NCI-H2227 treated with DMSO at 0.1 percent for 48 hours (cell line): Measurements from ENCODE around the gene DUSP12.
"Not testable (repeated sequence)": the region's sequence is repeated elsewhere in the genome, so short reads cannot be mapped to it uniquely, and the experiment has no call there.

ENCODE experiments used
- DNase-seq: peaks from one replicate; lab custom pipeline; 2025; lab: John Stamatoyannopoulos, UW

Gene DUSP12

DNA sequence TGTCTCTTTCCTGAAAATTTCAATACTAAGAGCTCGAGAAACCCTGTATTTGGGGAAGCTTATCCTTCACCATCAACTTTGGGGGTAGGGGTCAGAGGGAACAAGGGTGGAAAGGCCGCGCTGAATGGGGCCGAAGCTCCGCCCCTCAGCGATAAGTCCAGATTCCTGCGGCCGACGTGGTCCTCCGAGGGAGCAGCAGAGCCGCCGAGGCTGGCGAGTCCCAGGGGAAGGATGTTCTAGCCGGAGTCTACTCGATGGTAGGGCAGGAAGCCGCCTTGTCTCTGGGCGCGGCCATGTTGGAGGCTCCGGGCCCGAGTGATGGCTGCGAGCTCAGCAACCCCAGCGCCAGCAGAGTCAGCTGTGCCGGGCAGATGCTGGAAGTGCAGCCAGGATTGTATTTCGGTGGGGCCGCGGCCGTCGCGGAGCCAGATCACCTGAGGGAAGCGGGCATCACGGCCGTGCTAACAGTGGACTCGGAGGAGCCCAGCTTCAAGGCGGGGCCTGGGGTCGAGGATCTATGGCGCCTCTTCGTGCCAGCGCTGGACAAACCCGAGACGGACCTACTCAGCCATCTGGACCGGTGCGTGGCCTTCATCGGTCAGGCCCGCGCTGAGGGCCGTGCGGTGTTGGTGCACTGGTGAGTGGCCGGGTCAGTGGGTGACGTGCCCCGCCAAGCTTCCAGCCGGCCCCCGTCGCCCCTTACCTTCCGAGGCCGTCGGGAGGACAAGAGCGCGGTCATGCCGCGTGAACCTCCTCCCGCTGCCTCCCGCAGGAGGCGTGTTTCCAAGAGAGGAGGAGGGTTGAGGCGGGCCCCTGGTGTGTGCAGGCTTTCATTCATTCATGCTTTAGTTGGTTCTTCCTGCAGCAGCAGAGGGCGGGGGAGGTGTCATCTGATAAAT lies at the start of gene DUSP12:
Gene DUSP12, plus strand, starts transcription at position 278 of the 899 bp plus-strand sequence. Its CDS starts 16 bp downstream, at position 294.
- DNase-seq, result peak; percentile 94

DNA sequence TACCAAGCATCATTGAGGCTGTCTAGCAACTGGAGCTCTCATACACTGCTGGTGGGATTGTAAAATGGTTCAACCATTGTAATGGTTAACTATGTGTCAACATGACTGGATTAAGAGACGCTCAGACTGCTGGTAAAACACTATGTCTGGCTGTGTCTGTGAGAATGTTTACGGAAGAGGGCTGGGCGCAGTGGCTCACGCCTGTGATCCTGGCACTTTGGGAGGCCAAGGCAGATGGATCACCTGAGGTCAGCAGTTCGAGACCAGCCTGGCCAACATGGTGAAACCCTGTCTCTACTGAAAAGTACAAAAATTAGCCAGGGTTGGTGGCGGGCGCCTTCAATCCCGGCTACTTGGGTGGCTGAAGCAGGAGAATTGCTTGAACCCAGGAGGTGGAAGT lies 47.3 kb upstream of the DUSP12 start:
- no peak for DNase-seq

DNA sequence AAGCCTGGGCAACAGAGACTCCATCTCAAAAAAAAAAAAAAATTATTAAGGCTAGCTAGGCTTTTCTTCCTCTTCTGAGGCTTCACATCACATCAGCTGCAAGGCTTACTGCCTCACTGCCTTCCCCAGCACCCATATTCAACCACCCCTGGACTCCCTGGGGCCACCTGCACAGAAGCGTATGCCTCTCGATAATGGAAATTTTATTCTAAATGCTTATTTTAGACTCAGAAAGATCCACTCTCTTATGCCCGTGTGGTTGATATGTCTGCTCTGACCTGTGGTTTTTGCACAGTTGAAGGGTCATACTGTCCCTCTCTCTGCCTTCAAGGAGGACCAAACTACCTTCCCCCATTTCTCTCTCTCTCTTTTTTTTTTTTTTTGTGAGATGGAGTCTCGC lies 44.0 kb upstream of the DUSP12 start:
- DNase-seq, result no peak

DNA sequence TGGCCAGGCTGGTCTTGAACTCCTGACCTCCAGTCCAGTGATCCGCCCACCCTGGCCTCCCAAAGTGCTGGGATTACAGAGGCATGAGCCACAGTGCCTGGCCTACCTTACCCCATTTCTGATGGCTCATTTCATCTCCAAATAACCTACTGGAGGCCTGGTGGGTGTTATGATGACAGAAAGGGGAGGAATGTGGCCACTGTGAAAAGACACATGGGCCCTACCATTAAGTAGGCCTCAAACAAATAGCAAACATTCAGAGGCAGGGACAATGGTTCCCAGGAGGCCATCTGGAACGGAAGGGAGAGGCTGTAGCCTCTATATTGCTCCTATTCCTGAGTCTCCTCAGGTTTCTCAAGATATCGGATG lies 43.5 kb upstream of the DUSP12 start:
- DNase-seq, result no peak

GRCh38 chr1:161706482-161707347 lies 42.9 kb upstream of the DUSP12 start, which contains the start of gene FCRLA:
TSS of gene FCRLA (plus strand) at chr1:161707229. CDS start at chr1:161707265, 36 bp downstream.
- DNase-seq, result no peak

- DNase-seq, result no peak
Measured at GRCh38 chr1:161707503-161707902, 42.1 kb upstream of the DUSP12 start.

DNA sequence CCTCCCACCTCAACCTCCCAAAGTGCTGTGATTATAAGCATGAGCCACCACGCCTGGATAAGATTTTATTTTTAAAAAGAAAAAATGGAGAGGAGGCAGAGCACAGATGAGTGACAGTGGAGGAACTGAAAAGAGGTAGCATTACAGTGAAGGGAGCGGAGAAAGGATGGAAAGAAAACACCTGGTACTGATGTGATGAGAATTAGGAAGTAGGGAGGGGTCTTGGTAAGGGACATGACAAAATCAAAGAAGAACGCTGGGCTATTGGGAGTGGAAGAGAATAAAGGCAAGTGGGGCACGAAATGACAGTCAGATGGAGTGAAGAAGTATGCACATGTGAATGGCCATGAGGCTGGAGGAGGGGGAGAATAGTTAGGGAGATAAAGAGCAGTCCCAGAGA lies 40.2 kb upstream of the DUSP12 start:
- no peak for DNase-seq

- DNase-seq, result no peak
Measured at GRCh38 chr1:161710560-161710959, 39.0 kb upstream of the DUSP12 start.

DNA sequence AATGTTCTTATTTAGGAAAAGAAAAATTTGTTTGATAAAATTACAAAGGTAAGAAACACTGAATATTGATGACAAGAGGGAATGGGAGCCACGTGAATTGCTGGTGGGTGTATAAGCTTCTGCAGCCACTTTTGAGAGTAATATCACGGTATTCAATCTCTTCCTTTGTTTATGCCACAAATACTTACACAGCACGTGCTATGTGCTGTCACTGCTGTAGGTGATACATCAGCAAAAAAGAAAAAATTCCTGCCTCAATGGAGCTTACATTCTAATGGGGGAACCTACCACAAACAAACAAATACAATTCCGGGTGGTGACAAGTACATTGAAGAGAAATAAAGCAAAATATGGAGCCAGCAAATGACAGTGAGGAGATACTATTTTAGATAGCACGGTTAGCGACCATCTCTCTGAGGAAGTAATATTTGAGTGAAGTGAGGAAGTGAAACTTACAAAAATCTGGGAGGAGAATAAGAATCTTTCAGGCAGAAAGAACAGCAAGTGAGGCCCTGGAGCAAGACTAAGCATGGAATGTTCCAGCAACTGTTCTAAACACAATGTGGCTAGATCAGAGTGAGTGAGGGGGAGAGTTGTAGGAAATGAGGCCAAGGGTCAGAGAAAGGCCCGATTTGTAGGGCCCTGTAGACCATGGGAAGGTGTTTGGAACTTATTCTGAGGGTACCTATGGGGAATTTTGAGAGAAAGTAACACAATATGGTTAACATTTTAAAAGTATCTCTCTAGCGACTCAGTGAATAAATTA lies 30.8 kb upstream of the DUSP12 start:
- no peak for DNase-seq

GRCh38 chr1:161719325-161719611 lies 30.3 kb upstream of the DUSP12 start:
- DNase-seq, result no peak

- DNase-seq, result no peak
Measured at GRCh38 chr1:161720422-161720821, 29.2 kb upstream of the DUSP12 start.

DNA sequence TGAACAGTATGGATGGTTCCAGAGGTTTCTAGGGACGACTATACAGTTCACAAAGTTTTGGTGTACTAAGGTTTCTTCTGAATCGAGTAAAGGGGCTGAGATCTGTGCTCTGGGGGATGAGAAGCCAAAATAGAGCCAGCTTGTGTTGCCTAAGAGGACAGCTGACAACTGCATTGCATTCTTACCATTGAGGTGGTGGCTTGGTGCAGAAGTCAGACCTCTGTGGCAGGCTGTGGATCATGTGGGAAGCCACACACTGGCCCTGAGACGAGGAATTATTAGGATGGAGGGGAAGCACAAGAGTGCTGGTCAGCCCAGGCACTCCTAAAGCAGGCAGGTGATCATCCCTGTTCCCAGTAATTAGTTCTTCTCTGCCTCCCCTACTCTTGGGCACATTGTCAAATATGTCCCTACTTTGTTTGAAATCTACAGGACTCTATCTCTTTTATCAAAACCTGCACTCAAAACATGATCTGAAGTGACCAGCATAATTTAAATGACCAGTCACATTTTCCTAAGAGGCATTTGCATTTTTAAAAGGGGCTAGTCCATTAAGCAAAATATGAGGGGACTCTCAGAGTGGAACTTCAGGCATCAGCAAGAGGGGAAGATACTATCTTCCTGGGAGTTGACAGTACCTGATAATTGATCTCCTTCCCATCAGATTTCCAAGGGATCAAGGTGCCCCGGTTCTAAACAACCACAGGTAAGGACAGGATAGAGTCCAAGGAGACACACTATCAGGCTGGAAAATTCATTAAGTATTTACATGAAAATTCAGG lies 28.4 kb upstream of the DUSP12 start, which contains the start of gene FCRLB:
Gene FCRLB, plus strand, starts transcription at position 589 of the 782 bp plus-strand sequence. CDS start 1,129 bp downstream, outside the sequence.
- no peak for DNase-seq

DNA sequence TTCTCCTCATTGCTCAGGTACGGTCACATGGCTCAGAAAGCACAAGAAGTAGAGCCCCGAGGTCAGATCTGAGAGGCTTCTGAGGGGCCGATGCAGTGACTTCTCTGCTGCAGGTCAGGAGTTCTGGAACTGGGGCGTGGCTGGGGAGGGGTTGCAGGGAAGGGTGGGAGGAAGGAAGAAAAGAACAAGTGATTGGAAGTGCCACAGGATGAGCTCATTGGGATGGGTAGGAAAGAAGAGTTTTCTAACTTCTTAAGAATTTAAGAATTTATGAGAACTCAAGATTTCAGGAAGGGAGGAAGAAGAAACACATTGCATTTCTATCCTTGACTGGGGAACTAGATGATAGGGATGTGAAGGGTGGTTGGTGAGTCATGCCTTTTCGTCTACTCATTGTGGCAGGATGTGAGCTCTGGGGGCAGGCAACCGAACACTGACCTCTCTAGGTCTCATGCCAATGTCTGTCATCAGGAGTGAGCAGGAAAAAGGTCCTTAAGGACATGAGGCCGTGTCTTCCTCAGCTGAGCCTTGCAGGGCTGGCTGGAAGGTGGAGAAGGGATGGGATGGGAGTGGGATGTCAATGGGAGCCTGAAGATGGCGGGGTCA lies 27.7 kb upstream of the DUSP12 start:
- DNase-seq, result no peak

DNA sequence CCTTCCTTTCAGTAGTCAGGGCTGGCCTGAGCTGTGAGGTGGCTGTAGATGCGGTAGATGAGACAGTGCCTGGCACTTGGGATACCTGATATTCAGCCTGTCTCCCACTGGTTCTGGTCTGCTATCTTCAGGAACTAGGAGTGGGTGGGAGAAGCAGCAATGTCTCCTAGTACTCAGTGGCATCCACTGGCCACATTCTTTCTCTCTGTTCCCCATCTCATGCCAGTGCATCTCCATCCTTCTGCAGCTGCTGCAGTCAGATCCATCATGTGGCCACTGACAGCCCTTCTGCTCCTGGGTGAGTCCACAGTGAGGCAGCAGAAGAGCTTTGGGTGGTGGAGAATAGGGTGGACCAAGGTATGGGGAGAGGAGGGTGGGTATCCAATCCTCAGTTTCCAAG lies 27.2 kb upstream of the DUSP12 start:
- no peak for DNase-seq

GRCh38 chr1:161723459-161724141 lies 26.0 kb upstream of the DUSP12 start:
- no peak for DNase-seq

GRCh38 chr1:161725258-161725907 lies 24.2 kb upstream of the DUSP12 start:
- DNase-seq, result not testable (repeated sequence)

DNA sequence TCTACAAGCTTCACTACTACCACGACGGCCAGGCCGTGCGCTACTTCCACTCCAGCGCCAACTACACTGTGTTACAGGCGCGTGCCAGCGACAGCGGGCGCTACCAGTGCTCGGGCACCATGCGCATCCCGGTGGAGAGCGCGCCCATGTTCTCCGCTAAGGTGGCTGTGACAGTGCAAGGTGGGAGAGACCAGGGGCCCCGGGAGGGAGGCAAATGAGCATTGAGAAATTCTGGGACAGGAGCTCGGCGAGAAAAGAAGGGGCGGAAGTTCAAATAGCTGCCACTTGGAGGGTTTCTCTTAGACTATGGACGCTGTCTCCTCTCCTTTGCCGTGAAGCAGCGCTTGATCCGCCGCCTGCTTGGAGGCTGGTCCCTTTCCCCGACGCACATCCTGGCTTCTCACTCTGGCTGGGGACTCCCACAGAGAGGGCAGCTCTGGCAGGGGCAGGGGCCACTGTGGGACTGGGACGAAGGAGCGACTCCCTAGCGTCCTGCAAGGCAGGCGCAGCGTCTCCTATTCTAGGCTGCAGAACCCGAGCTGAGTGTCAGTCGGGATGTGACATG lies 23.6 kb upstream of the DUSP12 start:
- DNase-seq, result peak; percentile 32

GRCh38 chr1:161726473-161727255 lies 22.9 kb upstream of the DUSP12 start:
- peak; percentile 72 for DNase-seq
